Stimulated activated CD4-positive, alpha-beta T cell treated with anti-CD3 and anti-CD28 coated beads, Interleukin-15, amount 100 ng/mL, for 24 hours (primary cell): ENCODE data around the gene BTRC.

ENCODE experiments used
- DNase-seq: peaks from one replicate; pipeline ENCODE4 v3.0.0-alpha.2; 2020

The BTRC gene

DNA sequence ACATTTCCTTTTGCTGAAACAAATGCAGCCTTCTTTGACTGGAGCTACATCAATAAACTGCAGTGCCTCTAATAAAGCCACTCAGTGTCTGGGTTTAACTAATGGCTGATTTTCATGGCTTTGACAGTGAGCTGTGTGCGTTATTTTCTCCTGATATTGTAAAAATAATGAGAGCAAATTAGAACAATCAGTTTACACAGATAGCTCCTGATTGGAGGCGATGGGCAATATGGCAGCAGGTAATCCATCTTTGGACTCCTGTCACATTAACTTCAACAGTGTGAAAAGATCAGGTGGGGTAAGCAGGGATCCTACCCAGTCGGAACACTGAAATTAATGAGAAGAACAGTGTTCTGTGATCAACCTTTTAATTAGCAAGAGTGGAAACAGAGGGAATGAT lies 133.4 kb downstream of the BTRC start:
- no peak for DNase-seq

DNA sequence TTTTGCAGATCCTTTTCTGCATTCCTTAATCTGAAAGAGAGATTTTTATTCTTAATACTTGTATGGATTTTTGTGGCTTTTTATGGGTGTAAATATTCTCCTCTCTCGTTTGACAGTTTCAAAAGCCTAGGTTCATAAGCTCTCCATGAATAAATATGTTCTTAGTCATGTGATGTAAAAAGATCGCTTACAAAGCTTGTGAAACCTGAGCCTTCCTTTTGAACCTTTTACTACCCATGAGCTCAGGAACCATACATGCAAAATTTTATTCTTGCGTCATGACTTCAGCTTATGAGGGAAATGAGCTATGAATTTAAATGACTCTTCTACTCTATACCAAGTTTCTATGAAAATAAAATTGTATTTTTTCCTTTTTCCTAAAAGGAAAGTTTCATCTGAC lies 135.4 kb downstream of the BTRC start:
- DNase-seq: no peak

DNA sequence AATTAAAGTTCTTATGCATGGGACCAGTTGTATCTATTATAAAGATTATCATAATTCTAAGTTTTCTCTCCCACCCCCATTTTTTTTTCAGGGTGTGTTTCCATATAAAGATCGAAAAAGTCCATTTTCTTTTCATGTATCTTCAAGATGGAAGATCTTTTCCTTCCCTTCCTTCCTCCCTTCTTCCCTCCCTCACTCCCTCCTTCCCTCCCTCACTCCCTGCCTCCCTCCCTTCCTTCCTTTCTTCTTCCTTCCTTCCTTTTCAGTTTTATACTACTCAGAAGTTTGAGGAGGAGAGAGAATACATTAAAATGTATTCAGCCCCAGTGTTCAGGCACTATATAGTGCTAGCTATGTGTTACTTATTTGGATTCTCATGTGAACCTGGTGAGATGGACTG lies 136.1 kb downstream of the BTRC start:
- no peak for DNase-seq

DNA sequence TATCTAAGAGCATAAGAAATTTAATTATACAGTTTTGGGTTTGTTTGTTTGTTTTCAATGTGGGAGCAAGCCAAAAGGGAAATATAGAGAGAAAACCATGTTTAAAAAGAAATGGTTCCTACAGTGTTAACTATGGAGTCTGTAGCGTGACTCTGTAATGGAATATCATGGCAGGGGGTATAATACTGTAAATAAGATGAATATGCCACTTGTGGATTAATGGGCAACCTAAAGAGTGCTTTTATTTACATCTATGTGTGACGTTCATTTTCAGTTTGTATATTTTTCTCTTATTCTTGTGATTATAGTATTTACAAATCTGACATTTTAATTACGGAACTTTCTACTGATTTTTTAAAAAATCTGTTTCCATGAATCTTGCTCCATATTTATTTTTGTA lies 138.2 kb downstream of the BTRC start:
- no peak for DNase-seq

DNA sequence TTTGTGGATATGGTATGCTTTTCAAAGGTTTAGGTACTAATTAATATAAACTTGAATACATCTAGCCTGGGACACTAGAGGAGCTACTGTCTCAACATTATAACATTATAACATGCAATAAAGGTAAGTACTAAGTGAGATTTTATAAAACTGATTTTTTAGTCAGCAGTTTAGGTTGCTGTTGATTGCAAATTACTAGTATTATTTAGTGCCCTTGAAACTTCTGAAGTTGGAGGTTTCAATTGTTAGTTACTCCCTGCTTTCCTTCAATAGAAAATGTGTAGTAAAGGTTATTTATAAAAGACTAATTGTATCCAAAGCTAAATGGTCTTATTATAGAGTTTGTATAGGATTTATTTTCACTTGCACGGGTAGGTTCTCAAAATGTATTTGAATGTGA lies 138.8 kb downstream of the BTRC start:
- no peak for DNase-seq

DNA sequence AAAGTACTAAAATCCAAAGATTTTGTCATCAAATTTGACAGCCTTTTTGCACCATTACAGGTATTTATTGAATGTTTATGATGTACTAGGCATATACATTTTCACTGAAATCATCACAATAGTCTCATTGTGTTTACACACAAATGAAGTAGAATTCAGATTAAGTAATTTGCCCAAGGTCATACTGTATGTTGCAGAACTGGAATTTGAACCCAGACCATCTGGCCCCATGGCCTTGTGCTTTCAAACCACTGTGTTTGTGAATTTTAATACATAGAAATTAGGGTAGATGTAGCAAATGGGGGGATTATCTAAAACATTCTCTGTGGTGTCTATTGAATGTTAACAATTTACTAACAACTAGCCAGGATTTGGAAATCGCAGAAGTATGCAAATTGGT lies 139.3 kb downstream of the BTRC start:
- no peak for DNase-seq

DNA sequence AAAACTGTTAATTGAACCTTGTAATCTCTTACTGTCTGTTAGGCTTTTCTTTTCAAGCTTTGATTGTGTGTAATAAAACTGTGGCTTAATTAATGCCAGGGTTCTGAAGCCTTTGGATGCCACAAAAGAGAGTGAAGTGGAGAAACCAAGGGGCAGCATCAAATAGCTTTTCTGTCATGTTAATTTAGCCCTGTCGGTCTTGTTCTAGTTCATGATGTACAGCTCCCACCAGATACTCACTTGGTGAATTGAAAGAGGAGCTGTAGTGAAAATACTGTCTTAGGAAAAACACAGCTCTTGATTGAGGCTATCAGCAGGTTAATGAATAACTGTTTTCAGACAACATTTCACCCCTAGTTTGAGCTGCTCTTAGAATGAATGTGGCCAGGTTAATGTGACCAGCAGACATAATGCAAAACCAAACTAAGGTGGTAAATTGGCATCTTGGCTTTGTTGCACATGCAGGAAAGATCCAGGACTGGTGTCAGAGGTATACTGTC lies 139.9 kb downstream of the BTRC start:
- DNase-seq: no peak

DNA sequence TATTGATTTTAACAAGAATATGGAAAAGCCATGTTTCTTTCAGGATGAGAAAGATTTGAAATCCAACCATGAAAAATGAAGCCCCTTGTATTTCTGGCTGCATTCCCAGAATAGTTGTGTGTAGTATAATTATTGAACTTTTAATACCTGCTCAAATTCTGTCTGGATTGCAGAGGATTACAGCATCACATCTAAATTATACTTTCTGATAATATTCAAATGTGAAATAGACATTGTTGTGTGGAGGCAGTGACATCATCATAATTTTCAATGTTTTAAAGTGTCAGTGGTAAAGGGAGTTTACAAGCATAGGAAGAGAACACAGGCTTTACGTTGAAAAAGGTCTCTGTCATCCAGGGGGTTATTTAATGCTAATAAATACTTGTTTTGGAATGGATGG lies 140.7 kb downstream of the BTRC start:
- DNase-seq: no peak

DNA sequence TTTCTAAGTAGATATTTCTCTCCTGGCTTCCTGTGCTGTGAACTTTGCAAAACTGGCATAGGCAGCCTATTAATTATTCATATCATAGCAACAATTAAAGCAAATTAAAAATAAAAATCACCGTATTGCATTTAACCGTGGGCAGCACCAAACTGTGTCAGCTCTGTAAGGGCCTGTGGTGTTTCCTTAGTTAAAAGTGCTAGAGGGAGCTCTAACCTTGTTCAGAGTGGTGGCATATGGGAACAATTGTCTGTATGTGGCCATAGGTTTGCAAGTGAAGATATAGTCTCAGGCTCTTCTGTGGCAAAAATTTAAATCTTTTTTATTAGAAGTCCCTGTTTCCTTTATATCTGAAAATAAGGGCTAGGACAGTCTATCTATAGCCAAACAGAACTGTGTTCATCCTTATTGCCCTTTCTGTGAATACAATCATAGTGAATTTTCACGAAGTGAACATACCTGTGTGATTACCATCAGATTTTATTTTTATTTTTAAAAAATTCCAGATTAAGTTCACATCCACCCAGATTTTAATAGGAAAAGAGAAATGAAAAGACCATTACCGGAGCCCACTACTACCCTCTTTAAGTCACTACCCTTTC lies 141.5 kb downstream of the BTRC start:
- DNase-seq: no peak

DNA sequence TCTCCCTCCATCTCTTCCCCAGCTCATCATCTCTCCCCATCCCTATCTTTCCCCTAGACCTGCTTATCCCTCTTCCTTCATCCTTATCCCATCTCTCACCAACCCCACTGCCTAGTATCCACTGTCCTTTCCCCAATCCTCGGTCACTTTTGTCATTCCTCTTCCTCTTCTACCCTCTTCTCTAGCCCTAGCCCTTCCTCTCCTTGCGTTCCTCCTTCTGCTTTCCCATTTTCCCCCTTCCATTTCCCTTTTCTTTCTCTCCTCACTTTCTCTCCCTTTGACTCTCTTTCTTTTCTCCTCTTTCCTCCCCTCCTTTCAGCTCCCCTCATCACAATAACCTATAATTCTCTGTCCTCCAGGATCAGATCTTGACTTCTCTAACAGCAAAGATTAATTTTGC lies 150.5 kb downstream of the BTRC start:
- DNase-seq: no peak

DNA sequence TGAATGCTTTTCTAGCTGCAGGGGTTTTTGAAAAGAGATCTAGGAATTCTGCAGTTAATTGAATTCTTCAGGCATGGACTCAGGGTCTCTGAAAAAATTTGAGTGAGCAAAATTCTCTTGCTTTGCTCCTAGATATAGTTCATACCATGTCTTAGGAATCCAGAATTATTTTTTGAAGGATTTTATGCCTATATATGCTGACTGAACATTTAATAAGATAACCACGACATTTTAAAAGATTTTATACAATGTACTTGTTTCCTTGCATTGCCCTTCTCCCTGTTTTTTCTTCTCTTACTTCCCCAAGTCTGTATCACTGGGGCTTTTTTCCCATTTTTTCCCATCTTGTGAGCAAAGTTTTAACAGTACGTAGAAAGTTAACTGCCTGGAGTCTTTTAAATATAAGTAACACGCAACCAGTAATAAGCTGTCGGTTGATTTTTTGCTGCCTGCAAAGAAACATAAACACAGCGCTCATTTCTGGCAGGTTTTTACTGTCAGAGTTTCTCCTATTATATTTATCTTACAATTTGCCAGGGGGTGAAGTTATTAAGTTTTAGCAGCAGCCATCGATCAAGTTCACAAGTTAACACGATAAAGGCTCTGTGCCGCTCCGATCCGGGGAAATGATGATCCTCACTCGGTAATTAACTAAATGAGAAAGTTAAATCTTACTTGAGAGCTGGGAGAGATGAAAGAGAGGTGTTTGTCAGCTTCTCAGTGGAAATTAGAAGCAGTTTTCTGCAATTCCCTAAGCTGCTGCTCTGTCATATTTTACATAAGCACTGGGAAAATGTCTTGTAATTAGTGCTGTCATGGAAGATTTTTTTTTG lies 153.1 kb downstream of the BTRC start:
- no peak for DNase-seq

DNA sequence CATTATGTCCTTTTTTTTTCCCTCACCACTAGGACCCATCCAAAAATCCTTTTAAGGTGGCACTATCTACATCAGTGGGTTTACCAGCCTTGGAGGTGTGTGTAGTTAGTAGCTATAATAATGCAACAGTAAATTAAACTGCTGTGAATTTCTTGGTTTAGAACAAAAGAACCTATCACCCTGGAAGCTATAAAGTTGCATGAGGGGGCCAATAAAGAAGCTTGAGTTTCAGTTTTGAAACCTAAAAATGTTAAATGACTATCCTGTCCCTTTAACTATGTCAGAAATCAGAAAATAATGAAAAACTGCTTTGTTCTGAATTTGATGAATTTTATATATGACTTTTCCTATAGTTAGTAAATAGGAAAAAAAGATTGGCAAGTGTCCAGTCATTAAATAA lies 153.9 kb downstream of the BTRC start:
- DNase-seq: no peak

DNA sequence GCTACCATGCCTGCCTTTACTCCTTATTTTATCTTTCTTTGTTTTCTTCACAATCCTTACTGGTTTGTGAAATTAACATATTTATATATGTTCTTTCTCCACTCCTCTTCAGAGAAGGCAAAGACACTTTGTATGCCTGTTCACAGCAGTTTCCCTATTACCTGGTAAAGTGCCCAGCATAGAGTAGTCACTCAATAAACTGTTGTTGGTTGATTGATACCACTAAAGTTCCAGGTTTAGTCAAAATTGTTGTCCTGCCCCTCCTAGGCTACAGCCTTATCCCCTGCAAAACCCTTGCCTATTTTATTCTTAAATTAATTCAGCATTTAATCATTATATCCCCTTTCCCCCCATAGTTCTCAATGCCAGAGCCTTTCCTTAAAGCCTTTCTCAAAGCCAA lies 158.0 kb downstream of the BTRC start:
- no peak for DNase-seq

DNA sequence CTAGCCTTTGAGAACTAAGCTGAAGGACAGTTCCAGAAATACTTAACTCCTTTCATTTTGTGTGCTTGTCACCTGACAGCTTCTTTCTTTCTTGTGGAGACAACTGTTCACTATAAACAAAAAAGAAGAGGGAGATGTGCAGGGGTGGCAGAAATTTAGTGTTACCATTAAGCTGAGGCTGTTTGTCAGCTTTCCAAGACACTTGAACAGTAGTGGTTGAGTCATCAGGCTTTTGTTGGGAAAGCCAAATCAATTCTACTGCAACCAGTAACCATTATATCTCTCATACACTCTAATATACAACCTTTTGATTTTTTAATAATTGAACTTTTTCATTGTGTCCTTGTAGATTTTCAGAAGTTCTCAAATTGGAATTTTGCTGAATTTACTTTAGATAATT lies 158.8 kb downstream of the BTRC start:
- DNase-seq: no peak

DNA sequence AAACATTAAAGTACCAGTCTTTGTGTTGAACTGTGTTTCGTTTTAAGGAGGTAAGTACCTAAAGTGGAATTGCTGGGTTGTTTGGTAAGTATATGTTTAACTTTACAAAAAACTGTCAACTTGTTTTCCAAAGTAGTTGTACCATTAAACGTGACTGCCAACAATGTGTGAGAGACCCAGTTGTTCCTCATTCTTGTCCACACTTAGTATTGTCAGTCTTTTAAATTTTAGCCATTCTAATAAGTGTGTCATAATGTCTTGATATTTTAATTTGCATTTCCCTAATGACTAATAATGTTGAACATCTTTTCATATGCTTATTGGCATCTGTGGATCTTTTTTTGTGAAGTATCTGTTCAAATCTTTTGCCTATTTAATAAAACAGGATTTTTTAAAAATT lies 159.8 kb downstream of the BTRC start:
- DNase-seq: no peak

DNA sequence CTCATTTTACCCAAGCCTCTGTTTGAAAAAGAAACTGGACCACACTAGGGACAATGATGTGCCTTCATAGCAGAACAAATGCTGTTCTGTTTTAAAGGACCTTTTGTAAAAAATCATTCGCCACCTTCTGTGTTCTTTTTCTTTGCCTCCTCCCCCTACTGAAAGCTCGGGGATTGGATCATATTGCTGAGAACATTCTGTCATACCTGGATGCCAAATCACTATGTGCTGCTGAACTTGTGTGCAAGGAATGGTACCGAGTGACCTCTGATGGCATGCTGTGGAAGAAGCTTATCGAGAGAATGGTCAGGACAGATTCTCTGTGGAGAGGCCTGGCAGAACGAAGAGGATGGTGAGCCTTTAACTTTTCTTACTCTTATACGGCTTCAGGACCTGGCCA lies 171.9 kb downstream of the BTRC start:
- no peak for DNase-seq

DNA sequence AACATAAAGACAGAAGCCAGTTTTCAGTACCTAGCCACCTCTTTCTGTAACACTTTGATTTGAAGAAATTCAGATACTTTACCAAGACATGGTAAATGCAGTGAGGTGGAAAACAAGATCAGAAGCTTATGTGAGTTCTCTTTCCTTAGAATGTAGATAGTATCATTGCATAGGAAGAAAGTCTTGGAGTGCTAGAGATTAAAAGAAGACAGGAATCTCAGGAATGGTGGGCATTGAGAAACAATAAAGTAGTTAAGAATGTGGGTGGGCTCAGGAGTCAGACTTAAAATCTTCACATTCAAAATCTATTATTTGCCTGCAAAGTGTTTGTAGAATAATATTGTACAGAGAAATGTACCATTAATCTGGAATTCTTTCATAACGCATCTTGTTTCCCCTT lies 175.2 kb downstream of the BTRC start:
- DNase-seq: no peak

DNA sequence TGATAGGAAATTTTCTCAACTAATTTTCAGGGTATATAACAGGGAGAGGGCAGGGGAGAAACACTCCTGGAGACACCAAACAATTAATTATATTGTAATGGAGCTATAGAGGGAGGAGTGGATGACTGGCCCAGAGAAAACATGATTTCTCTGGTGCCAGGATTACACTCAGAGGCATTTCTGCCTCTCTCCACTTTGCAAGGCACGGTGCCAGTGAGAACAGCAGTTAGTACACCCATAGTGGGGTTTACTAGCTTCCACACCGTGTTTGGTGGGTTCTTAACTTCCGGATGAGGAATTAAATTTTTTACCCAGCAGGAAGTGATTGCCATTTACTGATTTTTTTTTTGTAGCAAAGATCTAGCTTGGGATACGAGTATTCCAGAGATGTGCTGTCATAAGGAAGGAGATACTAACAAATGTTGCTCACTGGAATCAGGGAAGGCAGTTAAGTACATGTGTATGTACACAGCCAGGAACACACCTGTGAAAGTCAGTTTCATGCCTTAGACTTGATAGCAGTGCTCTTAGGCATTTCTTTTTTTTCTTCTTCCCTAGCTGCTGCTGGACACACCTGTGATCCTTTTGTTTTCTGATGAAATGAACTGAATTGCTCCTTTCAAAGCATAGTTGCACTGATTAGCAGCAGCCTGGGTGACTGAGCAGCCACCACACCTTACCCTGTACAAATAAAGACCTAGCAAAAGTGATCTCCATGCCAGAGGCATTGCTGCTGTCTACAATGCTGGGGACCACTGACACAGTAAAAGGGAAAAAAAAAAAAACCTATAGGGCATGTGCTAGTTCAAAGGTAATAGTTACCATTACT lies 176.0 kb downstream of the BTRC start:
- no peak for DNase-seq

DNA sequence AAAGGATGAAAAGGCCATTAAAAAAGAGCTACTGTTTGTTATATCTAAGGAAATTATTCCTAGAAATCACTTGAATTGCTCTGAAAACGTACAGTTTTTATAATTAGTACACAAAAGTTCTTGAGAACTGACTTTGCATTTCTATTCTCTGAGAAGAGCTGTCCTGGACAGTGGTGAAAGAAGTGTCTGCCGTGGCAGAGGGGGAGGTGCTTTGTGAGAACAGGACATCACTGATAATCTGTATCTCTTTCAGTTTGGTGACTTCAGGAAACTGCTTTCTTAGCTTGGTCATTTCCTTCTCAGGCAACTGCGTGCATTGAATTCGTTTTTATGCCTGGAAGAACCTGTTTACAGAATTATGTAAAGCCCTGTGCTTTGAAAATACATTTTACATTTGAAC lies 182.0 kb downstream of the BTRC start:
- no peak for DNase-seq

DNA sequence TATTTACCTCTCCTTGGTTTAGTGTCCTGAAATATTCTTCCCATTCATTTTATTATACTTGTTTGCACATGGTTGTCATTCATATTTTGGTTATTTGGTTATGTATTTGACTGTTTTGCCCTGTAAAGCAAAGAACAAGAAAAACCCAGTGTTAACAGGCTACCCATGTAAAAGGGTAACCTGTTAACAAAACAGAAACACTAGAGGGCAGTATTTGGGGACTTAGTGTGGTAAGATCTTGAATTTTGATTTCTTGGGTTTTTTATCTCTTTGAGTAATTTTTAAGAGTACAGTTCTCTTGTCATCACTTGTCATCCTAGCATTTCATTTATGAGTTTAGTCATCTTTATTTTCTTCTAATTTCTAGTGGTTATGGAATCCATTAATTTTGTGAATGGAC lies 182.8 kb downstream of the BTRC start:
- no peak for DNase-seq

DNA sequence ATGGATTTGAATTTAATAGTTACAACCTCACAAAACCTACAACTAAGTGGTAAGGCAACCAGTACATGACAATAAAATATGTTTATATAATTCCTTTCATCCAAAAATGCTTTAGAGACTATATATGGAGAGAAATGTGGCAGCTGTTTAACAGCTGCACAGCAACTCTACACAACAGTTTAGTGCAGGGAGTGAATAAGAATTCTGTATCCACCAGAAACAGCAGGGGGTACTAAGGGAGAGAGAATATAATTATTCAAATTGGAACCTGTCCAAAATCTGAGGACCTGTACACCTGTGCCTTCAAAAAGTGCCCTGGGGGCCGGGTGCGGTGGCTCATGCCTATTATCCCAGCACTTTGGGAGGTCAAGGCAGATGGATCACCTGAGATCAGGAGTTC lies 184.5 kb downstream of the BTRC start:
- DNase-seq: no peak

DNA sequence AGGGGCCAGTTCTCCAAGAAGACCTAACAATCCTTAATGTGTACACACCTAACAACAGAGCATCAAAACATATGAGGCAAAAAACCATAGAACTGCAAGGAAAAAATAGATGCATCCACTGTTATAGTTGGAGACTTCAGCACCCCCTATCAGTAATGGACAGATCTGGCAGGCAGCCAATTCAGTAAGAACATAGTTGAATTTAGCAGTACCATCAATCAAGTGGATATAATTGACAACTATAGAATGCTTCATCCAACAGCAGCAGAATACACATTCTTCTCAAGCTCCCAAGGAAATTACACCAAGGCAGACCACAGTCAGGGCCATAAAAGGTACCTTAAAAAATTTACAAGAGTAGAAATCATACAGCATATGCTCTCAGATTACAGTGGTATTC lies 191.9 kb downstream of the BTRC start:
- no peak for DNase-seq

DNA sequence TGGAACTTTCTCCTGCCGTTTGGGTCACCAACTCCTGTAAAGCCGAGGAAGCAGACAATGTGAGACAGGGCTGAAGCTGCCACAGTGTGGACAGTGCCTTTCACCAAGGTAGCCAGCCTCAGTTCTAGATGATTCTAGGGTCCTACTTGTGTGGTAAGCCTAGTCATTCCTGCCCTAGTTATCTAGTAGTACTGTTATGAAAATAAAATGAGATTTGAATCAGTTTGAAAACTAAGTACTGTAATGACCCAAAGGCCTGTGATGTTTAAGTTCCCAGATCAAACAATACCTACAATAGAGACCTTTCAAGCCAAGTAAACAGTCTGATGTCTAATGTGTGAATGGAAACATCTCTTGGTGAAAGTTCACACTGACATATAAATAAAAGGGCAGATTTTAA lies 197.0 kb downstream of the BTRC start:
- DNase-seq: no peak

DNA sequence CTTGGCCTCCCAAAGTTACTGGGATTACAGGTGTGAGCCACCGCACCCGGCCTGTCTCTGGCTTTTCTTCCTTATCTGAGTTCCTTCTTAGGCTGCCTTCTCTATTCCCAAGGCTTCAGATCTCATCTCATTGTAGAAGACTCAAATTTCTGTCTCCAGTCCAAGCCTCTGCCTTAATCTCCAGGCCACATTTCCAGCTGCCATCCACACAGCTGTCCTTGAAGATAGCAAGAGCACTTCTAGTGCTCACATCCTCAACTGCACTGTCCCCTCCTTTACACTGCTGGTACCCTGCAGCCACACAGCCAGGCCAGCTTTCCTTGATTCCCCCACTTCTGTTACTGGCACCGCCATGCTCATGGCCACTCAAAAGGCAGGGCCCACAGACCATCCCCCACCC lies 198.5 kb downstream of the BTRC start:
- DNase-seq: no peak
